ENCODE data around the gene SSBP3. TPM values are rescaled to one million over a fixed set of nuclear protein-coding genes. Genes with fewer than 3 reads are reported as not detected.

The SSBP3 gene
- total RNA-seq, 1 donor from 2014 or later = 161 TPM

GRCh38 chr1:54439550-54440223, 33.5 kb upstream of the SSBP3 start:
- TF ChIP-seq CTCF (IDR thresholded peaks at IDR 0.05; ENCODE audit: unreplicated experiment) = no peak
- no peaks in the 10 kb centered on the region for H3K4me1 Mint-ChIP-seq (ENCODE audit: low read depth)
- no peak overlapping the region for H3K4me3 Mint-ChIP-seq (ENCODE audit: low read depth)
- DNase-seq (ENCODE audit: low spot score, unreplicated experiment) = no peak
- H3K9me3 Mint-ChIP-seq (ENCODE audit: low read depth) = no peaks in the 10 kb centered on the region
- no peaks in the 10 kb centered on the region for H3K27me3 Mint-ChIP-seq
- no peak overlapping the region for H3K27ac Mint-ChIP-seq
- no peaks in the 10 kb centered on the region for H3K36me3 Mint-ChIP-seq (ENCODE audit: insufficient read depth)

GRCh38 chr1:54437783-54438182, 31.6 kb upstream of the SSBP3 start:
- H3K4me1 Mint-ChIP-seq (ENCODE audit: low read depth) = no peaks in the 10 kb centered on the region

GRCh38 chr1:54436826-54437225, 30.6 kb upstream of the SSBP3 start:
- H3K4me3 Mint-ChIP-seq (ENCODE audit: low read depth) = no peak overlapping the region
- DNase-seq (ENCODE audit: low spot score, unreplicated experiment) = no peak
- no peaks in the 10 kb centered on the region for H3K9me3 Mint-ChIP-seq (ENCODE audit: low read depth)
- no peak overlapping the region for H3K27ac Mint-ChIP-seq
- no peaks in the 10 kb centered on the region for H3K36me3 Mint-ChIP-seq (ENCODE audit: insufficient read depth)
- no peaks in the 10 kb centered on the region for H3K4me1 Mint-ChIP-seq (ENCODE audit: low read depth)
- TF ChIP-seq CTCF (IDR thresholded peaks at IDR 0.05; ENCODE audit: unreplicated experiment) = no peak
- no peaks in the 10 kb centered on the region for H3K27me3 Mint-ChIP-seq

More at GRCh38 chr1:54437783-54438182, 31.6 kb upstream of the SSBP3 start:
- Mint-ChIP-seq H3K36me3 (ENCODE audit: insufficient read depth) (no peaks in the 10 kb centered on the region), H3K27ac (no peak overlapping the region), H3K27me3 (no peaks in the 10 kb centered on the region), H3K9me3 (ENCODE audit: low read depth) (no peaks in the 10 kb centered on the region), H3K4me3 (ENCODE audit: low read depth) (no peak overlapping the region)
- TF ChIP-seq CTCF (IDR thresholded peaks at IDR 0.05; ENCODE audit: unreplicated experiment) = no peak
- DNase-seq (ENCODE audit: low spot score, unreplicated experiment) = no peak

- no peak for TF ChIP-seq CTCF (IDR thresholded peaks at IDR 0.05; ENCODE audit: unreplicated experiment)
- Mint-ChIP-seq H3K27me3 (peaks cover 6% of the 10 kb centered on the region), H3K36me3 (ENCODE audit: insufficient read depth) (no peaks in the 10 kb centered on the region), H3K27ac (no peak overlapping the region), H3K4me3 (ENCODE audit: low read depth) (no peak overlapping the region), H3K4me1 (ENCODE audit: low read depth) (no peaks in the 10 kb centered on the region), H3K9me3 (ENCODE audit: low read depth) (no peaks in the 10 kb centered on the region)
- no peak for DNase-seq (ENCODE audit: low spot score, unreplicated experiment)
These were observed 23.6 kb upstream of the SSBP3 start for GRCh38 chr1:54429838-54430237.

GRCh38 chr1:54428837-54429518, 22.8 kb upstream of the SSBP3 start:
- H3K27ac Mint-ChIP-seq = no peak overlapping the region
- H3K4me3 Mint-ChIP-seq (ENCODE audit: low read depth) = no peak overlapping the region
- no peaks in the 10 kb centered on the region for H3K9me3 Mint-ChIP-seq (ENCODE audit: low read depth)
- peaks cover 6% of the 10 kb centered on the region for H3K27me3 Mint-ChIP-seq
- no peaks in the 10 kb centered on the region for H3K4me1 Mint-ChIP-seq (ENCODE audit: low read depth)
- H3K36me3 Mint-ChIP-seq (ENCODE audit: insufficient read depth) = no peaks in the 10 kb centered on the region
- TF ChIP-seq CTCF (IDR thresholded peaks at IDR 0.05; ENCODE audit: unreplicated experiment) = no peak
- no peak for DNase-seq (ENCODE audit: low spot score, unreplicated experiment)
